ENCODE results near the gene RAB28. TPM values are rescaled to one million over a fixed set of nuclear protein-coding genes. Genes with fewer than 3 reads are reported as not detected.

RAB28 gene
- polyA plus RNA-seq, 2 of the 4 experiments (the other 2 are of a cell fraction) = 9.5 to 24.6 TPM

GRCh38 chr4:13445841-13446790, 38.0 kb downstream of the RAB28 start:
- 95% methylated on average over 19 of the region's 22 CpGs for WGBS (ENCODE audit: missing lambda C conversion rate)
- ChIA-PET CTCF (no interaction called here), POLR2A (no interaction called here)
- Histone ChIP-seq H3K4me1 (no peaks in the 10 kb centered on the region), H3K4me2 (no peak overlapping the region), H3K4me3 (no peak overlapping the region), H3K27ac (no peak overlapping the region), H3K9me3 (no peaks in the 10 kb centered on the region)
- TF ChIP-seq USF2 (IDR thresholded peaks at IDR 0.05) (no peak), CTCF (IDR thresholded peaks at IDR 0.05) (no peak), E2F6 (IDR thresholded peaks at IDR 0.05; ENCODE audit: borderline replicate concordance, low read depth) (no peak)
- DNase-seq (ENCODE audit: low read depth in 1 of 2, low spot score in 1 of 2) (no peak), FAIRE-seq (no peak), ATAC-seq (no peak)

GRCh38 chr4:13441506-13441905, 42.6 kb downstream of the RAB28 start:
- TF ChIP-seq EHF (CRISPR knock-in tag; IDR thresholded peaks at IDR 0.05) = no peak
- no peak for TF ChIP-seq FOSB (CRISPR knock-in tag; IDR thresholded peaks at IDR 0.05)
- no peak for TF ChIP-seq RFX5 (IDR thresholded peaks at IDR 0.05)
- no peak for TF ChIP-seq CHD2 (IDR thresholded peaks at IDR 0.05; ENCODE audit: low read length, partially characterized antibody)
- no peak for TF ChIP-seq KDM5A (IDR thresholded peaks at IDR 0.05)
- no peak for TF ChIP-seq FOXS1 (CRISPR knock-in tag; IDR thresholded peaks at IDR 0.05)
- TF ChIP-seq POLR2A (IDR thresholded peaks at IDR 0.05; ENCODE audit: low read length) = no peak
- TF ChIP-seq NR3C1 (IDR thresholded peaks at IDR 0.05) = no peak
- H3K9me3 ChIP-seq = peaks cover 2% of the 10 kb centered on the region; the same call in 1 of the 3 replicates
- no peak overlapping the region for H3K4me3 ChIP-seq
- DNase-seq (ENCODE audit: low read depth in 1 of 2, low spot score in 1 of 2) (no peak), ATAC-seq (no peak), FAIRE-seq (no peak)
- H3K4me1 ChIP-seq = no peaks in the 10 kb centered on the region
- POLR2A ChIA-PET = no interaction called here
- H3K27ac ChIP-seq = no peak overlapping the region
- CTCF ChIA-PET = no interaction called here
- no peak overlapping the region for H3K4me2 ChIP-seq

GRCh38 chr4:13436962-13437361, 47.2 kb downstream of the RAB28 start:
- no peak overlapping the region for H3K27ac ChIP-seq
- no peaks in the 10 kb centered on the region for H3K4me1 ChIP-seq
- ATAC-seq (no peak), DNase-seq (ENCODE audit: low read depth in 1 of 2, low spot score in 1 of 2) (no peak), FAIRE-seq (no peak)
- peaks cover 2% of the 10 kb centered on the region; the same call in 1 of the 3 replicates for H3K9me3 ChIP-seq
- no peak for TF ChIP-seq ATOH8 (CRISPR knock-in tag; IDR thresholded peaks at IDR 0.05; ENCODE audit: low read depth)
- TF ChIP-seq E2F6 (IDR thresholded peaks at IDR 0.05; ENCODE audit: borderline replicate concordance, low read depth) = no peak
- no peak for TF ChIP-seq KDM5A (IDR thresholded peaks at IDR 0.05)
- no peak for TF ChIP-seq FOXS1 (CRISPR knock-in tag; IDR thresholded peaks at IDR 0.05)
- TF ChIP-seq TFCP2L1 (CRISPR knock-in tag; IDR thresholded peaks at IDR 0.05) = no peak
- TF ChIP-seq CEBPB (IDR thresholded peaks at IDR 0.05) = no peak
- no peak for TF ChIP-seq TP53 (CRISPR knock-in tag; IDR thresholded peaks at IDR 0.05)
- no peak for TF ChIP-seq CBX2 (IDR thresholded peaks at IDR 0.05; ENCODE audit: borderline replicate concordance, low read depth)
- TF ChIP-seq FOSL2 (IDR thresholded peaks at IDR 0.05) = no peak
- no peak for TF ChIP-seq FOSL2 (CRISPR knock-in tag; IDR thresholded peaks at IDR 0.05)
- no peak for TF ChIP-seq EHF (CRISPR knock-in tag; IDR thresholded peaks at IDR 0.05)
- no peak for TF ChIP-seq POLR2A (IDR thresholded peaks at IDR 0.05; ENCODE audit: low read length)
- TF ChIP-seq SREBF2 (IDR thresholded peaks at IDR 0.05) = no peak
- no peak overlapping the region for H3K4me3 ChIP-seq
- ChIA-PET CTCF (no interaction called here), POLR2A (no interaction called here)
- no peak overlapping the region for H3K4me2 ChIP-seq
- WGBS (ENCODE audit: missing lambda C conversion rate) = 63% methylated on average over 2 of the region's 2 CpGs
